B cell (primary cell): ENCODE measurements around the gene TXNDC15. TPM values are rescaled to one million over a fixed set of nuclear protein-coding genes. Genes with fewer than 3 reads are reported as not detected.
A peak's percentile ranks its signal among the peaks of the same experiment; 100 is the strongest.

ENCODE experiments used
- ATAC-seq: fragments of 200-7000 bp; cut with Tn5 transposase; one replicate; pipeline ENCODE4 v1.10.0; 2021; ENCODE audit warnings: low read depth, mild to moderate bottlenecking, moderate number of reproducible peaks, moderate library complexity
- CTCF ChIA-PET: fragments of 350-600 bp; sonication (Branson Sonifier 250); formaldehyde crosslinking; loops from one replicate; lab custom pipeline; 2021; ENCODE audit warnings: antibody characterized with exemption, inconsistent platforms; lab: Charles Lee
- POLR2A ChIA-PET: fragments of 350-600 bp; sonication (Branson Sonifier 250); formaldehyde crosslinking; loops from one replicate; lab custom pipeline; 2021; ENCODE audit warnings: antibody characterized with exemption; lab: Charles Lee
- DNase-seq: peaks from one replicate; pipeline ENCODE4 v3.0.0; 2013
- H2AFZ ChIP-seq: 2 replicates; pipeline ENCODE4 v1.6.1; 2012; ENCODE audit warnings: mild to moderate bottlenecking, low read depth, low read length; ENCODE audit not compliant: insufficient read depth, poor library complexity, severe bottlenecking
- H3K27ac ChIP-seq, 2 donors: 1 replicate in 1 of 2; 2 replicates in 1 of 2; pipeline ENCODE4 v1.5.1; 2012 to 2013; ENCODE audit warnings: low read length in 2 of 2, mild to moderate bottlenecking in 2 of 2, moderate library complexity in 1 of 2
- H3K27me3 ChIP-seq, 4 experiments: fragments of 200-600 bp in 1 of 4; sonication (generic) in 1 of 4; replicated peaks in 1 of 4; 1 replicate in 2 of 4; 2 replicates in 2 of 4; pipeline versions ENCODE4 v1.6.1 to v1.7.0; 2013 to 2016; ENCODE audit warnings: low read length in 3 of 4, mild to moderate bottlenecking in 2 of 4, mixed read lengths in 1 of 4, moderate library complexity in 1 of 4; ENCODE audit not compliant: insufficient read depth in 4 of 4, control insufficient read depth in 3 of 4; ENCODE audit errors: control extremely low read depth in 1 of 4
- H3K36me3 ChIP-seq, 2 experiments: replicated peaks in 1 of 2; 1 replicate in 1 of 2; 2 replicates in 1 of 2; pipeline versions ENCODE4 v1.6.1 to v1.7.1; 2013; ENCODE audit warnings: low read length in 1 of 2; ENCODE audit not compliant: insufficient read depth in 2 of 2, control insufficient read depth in 1 of 2; ENCODE audit errors: control extremely low read depth in 1 of 2, extremely low read depth in 1 of 2
- H3K4me1 ChIP-seq, 2 donors: fragments of 200-600 bp in 1 of 2; sonication (generic) in 1 of 2; 1 replicate in 1 of 2; 2 replicates in 1 of 2; pipeline versions ENCODE4 v1.5.1 to v1.6.1; 2013 to 2017; ENCODE audit warnings: low read length in 2 of 2; ENCODE audit not compliant: control insufficient read depth in 2 of 2, insufficient read depth in 2 of 2
- H3K4me2 ChIP-seq: replicated peaks from 2 replicates; pipeline ENCODE3; 2012; ENCODE audit warnings: mild to moderate bottlenecking, low read depth, low read length; ENCODE audit not compliant: poor library complexity, severe bottlenecking
- H3K4me3 ChIP-seq, 5 experiments: fragments of 200-600 bp in 1 of 5; sonication (generic) in 1 of 5; 1 replicate in 3 of 5; 2 replicates in 2 of 5; pipeline versions ENCODE4 v1.5.1 to v1.7.0; 2011 to 2016; ENCODE audit warnings: low read length in 4 of 5, mild to moderate bottlenecking in 4 of 5, low read depth in 2 of 5, control low read depth in 1 of 5, moderate library complexity in 1 of 5; ENCODE audit not compliant: insufficient read depth in 1 of 5; ENCODE audit errors: control extremely low read depth in 1 of 5, extremely low read depth in 1 of 5
- H3K79me2 ChIP-seq: fragments of 200-600 bp; sonication (generic); one replicate; pipeline ENCODE4 v1.6.0; 2016; ENCODE audit warnings: low read length; ENCODE audit not compliant: control insufficient read depth, insufficient read depth
- H3K9ac ChIP-seq: fragments of 200-600 bp; sonication (generic); 2 replicates; pipeline ENCODE4 v1.6.1; 2017; ENCODE audit warnings: mild to moderate bottlenecking, low read length, moderate library complexity
- H3K9me3 ChIP-seq, 3 donors: one replicate each; pipeline versions ENCODE4 v1.6.1 to v1.7.1; 2013; ENCODE audit warnings: low read length in 2 of 3; ENCODE audit not compliant: control insufficient read depth in 2 of 3, insufficient read depth in 1 of 3; ENCODE audit errors: control extremely low read depth in 1 of 3
- H4K20me1 ChIP-seq: 2 replicates; pipeline ENCODE4 v1.6.0; 2012; ENCODE audit warnings: mild to moderate bottlenecking, low read length; ENCODE audit not compliant: insufficient read depth, control insufficient read depth, poor library complexity, severe bottlenecking
- H3K27ac Mint-ChIP-seq: one replicate; pipeline ENCODE4 v1.8.0; 2021; ENCODE audit warnings: mixed read lengths
- H3K27me3 Mint-ChIP-seq: one replicate; pipeline ENCODE4 v1.8.0; 2021; ENCODE audit warnings: mixed read lengths
- H3K4me1 Mint-ChIP-seq: one replicate; pipeline ENCODE4 v1.8.0; 2021; ENCODE audit warnings: mixed read lengths
- H3K4me3 Mint-ChIP-seq: one replicate; pipeline ENCODE4 v1.8.0; 2021; ENCODE audit warnings: mixed read lengths
- H3K9me3 Mint-ChIP-seq: one replicate; pipeline ENCODE4 v1.8.0; 2022; ENCODE audit warnings: mixed read lengths; ENCODE audit not compliant: insufficient read depth
- EZH2 ChIP-seq: IDR thresholded peaks from 2 replicates; pipeline ENCODE4 v1.6.1; 2012; ENCODE audit warnings: borderline replicate concordance, low read depth, mild to moderate bottlenecking, moderate library complexity, low read length; ENCODE audit not compliant: insufficient read depth, poor library complexity, severe bottlenecking
- WGBS: methylation state at CpG from one replicate; pipeline ENCODE4 v1.1.5; 2013; ENCODE audit warnings: missing lambda C conversion rate; ENCODE audit not compliant: insufficient coverage; 5-methylcytosine and 5-hydroxymethylcytosine counted together
- intact Hi-C: fragments of 100-400 bp; cut with micrococcal nuclease; formaldehyde crosslinking; loops from one replicate; pipeline ENCODE4 v1.10.0; 2022
- polyA plus RNA-seq: library from polyadenylated mRNA; depleted of rRNA; stranded (reverse); fragments of >200 nt; gene quantifications from 2 replicates; pipeline ENCODE4 v1.2.3, GENCODE V29; 2012
- total RNA-seq, 2 donors: library from RNA; stranded (reverse); fragments of 120-200 nt in 1 of 2; gene quantifications; 1 replicate in 1 of 2; 2 replicates in 1 of 2; pipeline versions ENCODE4 v1.2.3 to v1.2.4, GENCODE V29; 2013 to 2022
- TF ChIP-seq, protein P1 (sequence below): fragments of 200-600 bp; IDR thresholded peaks from one replicate; pipeline ENCODE4 v1.8.0; 2022; ENCODE audit warnings: antibody characterized with exemption, mild to moderate bottlenecking

TXNDC15 gene
- total and polyA plus RNA-seq, 2 donors (not counting 1 experiment from before 2014, with no cell fraction given) = 18.5 to 50.4 TPM

DNA sequence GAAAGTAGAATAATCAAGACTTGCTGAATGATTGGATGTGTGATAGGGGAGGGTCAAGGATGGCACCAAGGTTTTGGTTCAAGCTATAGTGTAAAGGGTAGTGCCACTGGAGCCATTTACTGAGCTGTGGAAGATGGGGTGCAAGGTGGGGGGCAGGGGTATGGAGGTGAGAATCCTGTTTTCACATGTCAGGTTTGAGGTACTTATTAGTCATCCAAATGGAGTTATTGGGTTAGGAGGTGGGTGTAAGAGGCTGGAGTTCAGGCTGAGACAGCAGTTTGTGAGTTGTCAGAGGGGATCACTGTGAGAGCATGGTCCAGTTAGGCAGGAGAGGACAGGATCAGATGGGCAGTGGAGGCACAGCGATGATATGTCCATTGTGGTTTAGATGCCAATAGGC lies 39.6 kb downstream of the TXNDC15 start:
- TF ChIP-seq, protein P1, sequence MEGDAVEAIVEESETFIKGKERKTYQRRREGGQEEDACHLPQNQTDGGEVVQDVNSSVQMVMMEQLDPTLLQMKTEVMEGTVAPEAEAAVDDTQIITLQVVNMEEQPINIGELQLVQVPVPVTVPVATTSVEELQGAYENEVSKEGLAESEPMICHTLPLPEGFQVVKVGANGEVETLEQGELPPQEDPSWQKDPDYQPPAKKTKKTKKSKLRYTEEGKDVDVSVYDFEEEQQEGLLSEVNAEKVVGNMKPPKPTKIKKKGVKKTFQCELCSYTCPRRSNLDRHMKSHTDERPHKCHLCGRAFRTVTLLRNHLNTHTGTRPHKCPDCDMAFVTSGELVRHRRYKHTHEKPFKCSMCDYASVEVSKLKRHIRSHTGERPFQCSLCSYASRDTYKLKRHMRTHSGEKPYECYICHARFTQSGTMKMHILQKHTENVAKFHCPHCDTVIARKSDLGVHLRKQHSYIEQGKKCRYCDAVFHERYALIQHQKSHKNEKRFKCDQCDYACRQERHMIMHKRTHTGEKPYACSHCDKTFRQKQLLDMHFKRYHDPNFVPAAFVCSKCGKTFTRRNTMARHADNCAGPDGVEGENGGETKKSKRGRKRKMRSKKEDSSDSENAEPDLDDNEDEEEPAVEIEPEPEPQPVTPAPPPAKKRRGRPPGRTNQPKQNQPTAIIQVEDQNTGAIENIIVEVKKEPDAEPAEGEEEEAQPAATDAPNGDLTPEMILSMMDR = no peak
- TF ChIP-seq EZH2 = no peak
- ATAC-seq = no peak

DNA sequence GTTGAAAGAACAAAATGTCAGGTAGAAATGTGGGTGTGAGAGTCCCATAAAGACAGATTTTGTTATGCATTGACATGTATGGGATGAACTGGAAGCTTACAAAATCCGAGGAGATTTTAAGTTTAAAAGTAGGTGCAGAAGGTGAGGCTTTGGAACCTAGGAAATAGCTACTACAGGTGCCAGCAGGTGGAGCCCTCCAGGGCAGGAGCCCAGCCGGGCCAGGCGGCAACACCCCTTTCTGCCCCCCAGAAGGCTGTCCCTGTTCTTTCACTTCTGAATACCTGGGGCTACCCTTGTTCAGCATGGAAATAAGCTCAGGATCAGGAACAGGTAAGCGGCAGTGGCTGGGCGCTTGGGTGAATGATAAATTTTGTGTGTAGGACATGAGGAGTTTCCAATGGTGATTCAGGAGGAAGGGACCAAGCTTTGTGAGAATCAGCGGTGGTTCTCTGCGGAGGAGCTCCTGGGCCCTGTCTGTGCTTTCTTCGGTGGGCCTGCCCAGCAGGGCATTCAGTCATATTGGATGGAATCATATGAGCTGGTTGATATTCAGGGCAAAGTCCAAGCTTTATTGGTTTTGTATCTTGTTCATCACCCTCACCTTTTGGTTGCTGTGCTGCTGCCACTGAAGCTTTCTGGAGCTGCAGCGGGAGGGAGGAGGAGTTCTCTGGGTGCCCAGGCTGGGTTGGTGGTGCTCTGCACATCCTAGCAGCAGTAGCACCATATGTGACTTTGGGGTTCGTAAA lies 43.1 kb downstream of the TXNDC15 start:
- WGBS = 95% methylated on average over 9 of the region's 10 CpGs
- H3K27me3 ChIP-seq = no peaks in the 10 kb centered on the region
- CTCF ChIA-PET = interaction anchor here (0.6 to 6.7 kb wide), 8 partner anchors 11 to 330 kb away, joined by 3 to 44 read pairs (median 3); no protein-coding TSS in a partner anchor
- DNase-seq (peak; percentile 27), ATAC-seq (no peak)
- no peak overlapping the region for H3K27ac ChIP-seq
- Mint-ChIP-seq H3K9me3 (no peaks in the 10 kb centered on the region), H3K4me3 (no peak overlapping the region), H3K27ac (no peak overlapping the region), H3K4me1 (no peaks in the 10 kb centered on the region), H3K27me3 (no peaks in the 10 kb centered on the region)
- POLR2A ChIA-PET = interaction anchor here (0.6 kb wide), 1 partner anchor 146 kb away, joined by 3 read pairs; no protein-coding TSS in a partner anchor
- no peak overlapping the region for H3K9ac ChIP-seq
- H3K4me1 ChIP-seq = no peaks in the 10 kb centered on the region
- peaks cover 35% of the 10 kb centered on the region for H3K79me2 ChIP-seq
- no peaks in the 10 kb centered on the region for H4K20me1 ChIP-seq
- TF ChIP-seq EZH2 = no peak
- TF ChIP-seq, protein P1 = no peak
- H2AFZ ChIP-seq = no peak overlapping the region
- no peak overlapping the region for H3K4me3 ChIP-seq
- no peak overlapping the region for H3K4me2 ChIP-seq
- intact Hi-C loops = no loop called here
- peaks cover 4 to 41% of the 10 kb centered on the region in 2 experiments for H3K36me3 ChIP-seq
- no peaks in the 10 kb centered on the region for H3K9me3 ChIP-seq

More for the DNA sequence above, 39.6 kb downstream of the TXNDC15 start:
- WGBS = 100% methylated on average over 1 of the region's 1 CpG
- CTCF ChIA-PET = no interaction called here
- Histone ChIP-seq H2AFZ (no peak overlapping the region), H3K4me3 (no peak overlapping the region), H3K9ac (no peak overlapping the region), H3K27me3 (no peaks in the 10 kb centered on the region), H3K4me2 (no peak overlapping the region), H3K36me3 (peaks cover 0 to 48% of the 10 kb centered on the region in 2 experiments), H3K79me2 (peaks cover 45% of the 10 kb centered on the region), H3K4me1 (no peaks in the 10 kb centered on the region), H3K27ac (no peak overlapping the region), H4K20me1 (no peaks in the 10 kb centered on the region), H3K9me3 (no peaks in the 10 kb centered on the region)
- no peak overlapping the region for H3K27ac Mint-ChIP-seq
- H3K27me3 Mint-ChIP-seq = no peaks in the 10 kb centered on the region
- H3K4me1 Mint-ChIP-seq = no peaks in the 10 kb centered on the region
- DNase-seq = no peak
- H3K9me3 Mint-ChIP-seq = no peaks in the 10 kb centered on the region
- POLR2A ChIA-PET = no interaction called here
- H3K4me3 Mint-ChIP-seq = no peak overlapping the region
- intact Hi-C loops = no loop called here
